Lung (tissue), 12 donors: ENCODE data around the gene FOXO3. TPM values are rescaled to one million over a fixed set of nuclear protein-coding genes. Genes with fewer than 3 reads are reported as not detected.

ENCODE experiments used
- ATAC-seq: fragments of 200-7000 bp; cut with Tn5 transposase; one replicate; pipeline ENCODE4 v1.9.1; 2020; ENCODE audit warnings: moderate number of reproducible peaks; ENCODE audit not compliant: insufficient read depth, low FRiP score
- DNase-seq, 3 donors: peaks; one replicate each; pipeline ENCODE4 v3.0.0-alpha.2; 2013 to 2017
- H3K27ac ChIP-seq, 2 donors: one replicate each; pipeline ENCODE4 v1.5.1; 2013; ENCODE audit warnings: mild to moderate bottlenecking in 2 of 2, moderate library complexity in 2 of 2, control low read depth in 1 of 2, inconsistent platforms in 1 of 2, low read depth in 1 of 2, low read length in 1 of 2
- H3K27me3 ChIP-seq, 3 donors: one replicate each; pipeline ENCODE4 v1.5.1; 2013; ENCODE audit warnings: low read length in 2 of 3; ENCODE audit not compliant: control insufficient read depth in 3 of 3, insufficient read depth in 3 of 3
- H3K36me3 ChIP-seq, 4 donors: one replicate each; pipeline ENCODE4 v1.5.1; 2013; ENCODE audit warnings: low read length in 4 of 4, mild to moderate bottlenecking in 1 of 4, moderate library complexity in 1 of 4; ENCODE audit not compliant: control insufficient read depth in 4 of 4, insufficient read depth in 4 of 4
- H3K4me1 ChIP-seq, 5 donors: one replicate each; pipeline ENCODE4 v1.5.1; 2013; ENCODE audit warnings: low read length in 5 of 5, mild to moderate bottlenecking in 2 of 5, moderate library complexity in 1 of 5; ENCODE audit not compliant: control insufficient read depth in 5 of 5, insufficient read depth in 5 of 5
- H3K4me3 ChIP-seq: one replicate; pipeline ENCODE4 v1.5.1; 2013; ENCODE audit warnings: mild to moderate bottlenecking, control low read depth, moderate library complexity
- H3K9ac ChIP-seq, 2 donors: one replicate each; pipeline ENCODE4 v1.5.1; 2013; ENCODE audit warnings: low read length in 2 of 2, control low read depth in 1 of 2; ENCODE audit not compliant: insufficient read depth in 1 of 2
- H3K9me3 ChIP-seq, 4 donors: one replicate each; pipeline ENCODE4 v1.5.1; 2013; ENCODE audit warnings: low read length in 3 of 4, mild to moderate bottlenecking in 1 of 4, moderate library complexity in 1 of 4; ENCODE audit not compliant: control insufficient read depth in 4 of 4, insufficient read depth in 3 of 4
- CTCF ChIP-seq: IDR thresholded peaks from 2 replicates; pipeline ENCODE4 v1.5.1; 2012; ENCODE audit warnings: mild to moderate bottlenecking; ENCODE audit errors: control extremely low read depth, extremely low read depth
- WGBS, 2 donors: extraction: QIAGEN DNeasy Blood & Tissue Kit; methylation state at CpG; one replicate each; pipeline ENCODE4 v1.1.7; 2013; 5-methylcytosine and 5-hydroxymethylcytosine counted together
- polyA plus RNA-seq, 2 donors: library from polyadenylated mRNA; stranded (reverse); fragments of 200-250 nt; gene quantifications; one replicate each; pipeline ENCODE4 v1.2.1, GENCODE V29; 2013
- total RNA-seq, 2 donors: library from RNA; depleted of rRNA in 1 of 2; stranded (reverse); fragments of >200 nt in 1 of 2; gene quantifications; one replicate each; pipeline ENCODE4 v1.2.1, GENCODE V29; 2014 to 2021
- donor health status: control.
- donor health status: control.
- donor health status: Bipolar disorder and iron deficiency.
- donor health status: healthy.
- donor health status: DM: yes; HTN: yes; CAD: no.

FOXO3 gene
- total and polyA plus RNA-seq, 4 donors, result 12.1 to 101 (median 40.0) TPM

- peak overlapping the region; percentile 4 to 7 for H3K27ac ChIP-seq
- H3K9ac ChIP-seq, result peak overlapping the region in 1 of 2 donors; percentile 11
- WGBS, 2 donors, result 51 to 69% methylated on average over 4 of the region's 4 CpGs
- ATAC-seq (no peak), DNase-seq (no peak)
- no peaks in the 10 kb centered on the region for H3K27me3 ChIP-seq
- peaks cover 7 to 43% (median 22%) of the 10 kb centered on the region in 5 donors for H3K4me1 ChIP-seq
- no peak for TF ChIP-seq CTCF
- H3K9me3 ChIP-seq, result no peaks in the 10 kb centered on the region
- H3K36me3 ChIP-seq, result peaks cover 9 to 22% (median 20%) of the 10 kb centered on the region in 4 donors
- no peak overlapping the region for H3K4me3 ChIP-seq
Observed at GRCh38 chr6:108574457-108575141, 13.9 kb downstream of the FOXO3 start.

DNA sequence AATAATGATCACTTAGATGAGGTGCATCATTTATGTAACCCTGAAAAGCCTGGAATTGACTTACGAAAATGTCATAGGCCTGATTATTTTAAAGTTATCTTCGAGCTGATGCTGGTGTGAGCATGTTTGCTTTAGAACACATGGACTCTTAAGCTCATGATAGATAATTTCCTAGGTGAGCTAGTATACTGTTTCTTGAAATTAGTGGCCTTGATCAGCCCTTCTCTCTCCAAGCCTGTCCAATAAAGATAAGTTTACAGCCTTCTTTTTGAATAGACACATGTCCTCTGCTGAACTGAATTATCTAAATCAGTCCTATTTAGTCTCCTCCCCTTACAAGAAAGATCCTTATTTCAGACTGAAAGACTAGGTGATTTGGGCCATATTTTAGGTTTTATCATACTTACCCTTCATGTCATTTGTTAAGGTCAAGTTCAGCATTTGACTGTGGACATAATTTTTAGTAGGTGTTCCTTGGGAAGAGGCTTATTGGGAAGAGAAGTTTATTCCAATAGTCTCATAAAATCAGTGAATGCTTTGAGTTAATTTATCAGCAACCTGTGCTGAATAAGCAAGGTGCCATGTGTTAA lies 15.3 kb downstream of the FOXO3 start:
- H3K9ac ChIP-seq, result no peak overlapping the region
- DNase-seq (no peak), ATAC-seq (no peak)
- 86 to 92% methylated on average over 2 of the region's 2 CpGs for WGBS, 2 donors
- H3K4me3 ChIP-seq, result no peak overlapping the region
- TF ChIP-seq CTCF, result no peak
- H3K27me3 ChIP-seq, result no peaks in the 10 kb centered on the region
- H3K9me3 ChIP-seq, result no peaks in the 10 kb centered on the region
- H3K4me1 ChIP-seq, result peaks cover 9 to 56% (median 36%) of the 10 kb centered on the region in 5 donors
- H3K27ac ChIP-seq, result peak overlapping the region in 1 of 2 donors; percentile 14
- H3K36me3 ChIP-seq, result peaks cover 6 to 14% (median 13%) of the 10 kb centered on the region in 4 donors

DNA sequence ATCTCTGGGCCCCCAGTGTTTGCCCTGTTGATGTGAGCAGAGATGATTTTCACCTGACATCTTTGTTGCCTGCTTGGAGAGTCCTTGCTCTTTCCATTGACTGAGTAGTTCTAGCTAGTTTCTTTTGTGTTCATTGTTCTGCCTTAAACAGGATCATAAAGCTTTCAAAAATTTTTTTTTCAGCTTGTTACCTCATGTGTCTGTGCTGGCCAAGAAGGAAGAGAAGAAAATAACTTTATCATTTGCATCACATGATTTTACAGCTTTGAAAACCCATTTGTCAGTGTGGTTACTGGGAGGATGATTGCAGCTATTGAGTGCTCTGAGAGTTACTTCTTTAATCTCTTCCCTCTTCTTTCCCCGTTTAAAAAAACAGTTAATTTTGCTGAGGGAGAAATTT lies 16.0 kb downstream of the FOXO3 start:
- peaks cover 6 to 10% (median 9%) of the 10 kb centered on the region in 4 donors for H3K36me3 ChIP-seq
- peaks cover 9 to 63% (median 41%) of the 10 kb centered on the region in 5 donors for H3K4me1 ChIP-seq

More for the DNA sequence above, 16.0 kb downstream of the FOXO3 start:
- H3K4me3 ChIP-seq, result no peak overlapping the region
- no peak overlapping the region for H3K27ac ChIP-seq
- 17 to 27% methylated on average over 1 of the region's 1 CpG for whole genome bisulfite sequencing, 2 donors
- no peak overlapping the region for H3K9ac ChIP-seq
- ATAC-seq (no peak), DNase-seq (no peak)
- H3K27me3 ChIP-seq, result no peaks in the 10 kb centered on the region
- TF ChIP-seq CTCF, result no peak
- no peaks in the 10 kb centered on the region for H3K9me3 ChIP-seq
